Measurements from ENCODE around the gene PCIF1. TPM values are rescaled to one million over a fixed set of nuclear protein-coding genes. Genes with fewer than 3 reads are reported as not detected.

PCIF1 gene
- total RNA-seq, 1 donor from 2014 or later: 42.1 TPM

DNA sequence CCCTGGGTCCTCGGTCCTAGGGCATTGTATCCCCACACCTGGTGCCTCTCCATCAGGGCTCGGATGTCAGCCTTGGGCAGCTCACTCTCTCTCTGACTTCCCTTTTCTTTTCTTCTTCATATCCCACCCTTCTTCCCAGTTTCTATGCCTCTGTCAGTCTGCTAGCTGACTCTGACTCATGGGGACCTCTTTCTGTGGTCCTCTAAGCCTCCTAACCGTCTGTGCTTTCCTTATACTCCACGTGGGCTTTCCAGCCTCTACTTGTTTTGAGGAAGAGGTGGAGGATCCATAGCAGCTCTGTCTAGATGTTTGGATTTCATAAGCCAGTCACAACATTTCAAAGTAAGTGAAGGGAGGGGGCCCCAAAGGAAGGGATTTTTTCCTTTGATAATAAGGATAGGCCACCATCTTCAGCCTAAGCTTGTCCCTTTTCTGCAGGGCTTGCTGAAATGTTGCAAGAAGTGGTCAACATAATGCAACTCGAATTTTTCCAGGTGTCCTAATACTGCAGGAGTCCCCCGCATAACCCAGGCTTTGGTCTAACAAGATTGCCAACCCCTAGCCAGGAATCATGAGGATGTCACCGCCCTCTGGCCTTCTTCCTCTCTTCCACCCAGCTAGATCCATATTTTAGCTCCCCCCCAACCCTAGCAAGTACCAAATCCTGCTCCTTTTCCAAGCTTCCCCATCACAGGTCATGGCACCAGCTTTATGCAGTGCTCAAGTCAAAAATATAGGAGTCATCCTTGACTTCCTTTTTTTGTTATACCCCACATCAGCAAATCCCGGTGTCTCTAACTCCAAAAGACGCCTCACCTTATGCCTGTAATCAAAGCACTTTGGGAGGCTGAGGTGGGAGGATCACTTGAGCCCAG is 13.8 kb upstream of the PCIF1 start:
- DNase-seq (ENCODE audit: extremely low spot score, unreplicated experiment): no peak
- no peaks in the 10 kb centered on the region for H3K27me3 Mint-ChIP-seq (ENCODE audit: unreplicated experiment)

DNA sequence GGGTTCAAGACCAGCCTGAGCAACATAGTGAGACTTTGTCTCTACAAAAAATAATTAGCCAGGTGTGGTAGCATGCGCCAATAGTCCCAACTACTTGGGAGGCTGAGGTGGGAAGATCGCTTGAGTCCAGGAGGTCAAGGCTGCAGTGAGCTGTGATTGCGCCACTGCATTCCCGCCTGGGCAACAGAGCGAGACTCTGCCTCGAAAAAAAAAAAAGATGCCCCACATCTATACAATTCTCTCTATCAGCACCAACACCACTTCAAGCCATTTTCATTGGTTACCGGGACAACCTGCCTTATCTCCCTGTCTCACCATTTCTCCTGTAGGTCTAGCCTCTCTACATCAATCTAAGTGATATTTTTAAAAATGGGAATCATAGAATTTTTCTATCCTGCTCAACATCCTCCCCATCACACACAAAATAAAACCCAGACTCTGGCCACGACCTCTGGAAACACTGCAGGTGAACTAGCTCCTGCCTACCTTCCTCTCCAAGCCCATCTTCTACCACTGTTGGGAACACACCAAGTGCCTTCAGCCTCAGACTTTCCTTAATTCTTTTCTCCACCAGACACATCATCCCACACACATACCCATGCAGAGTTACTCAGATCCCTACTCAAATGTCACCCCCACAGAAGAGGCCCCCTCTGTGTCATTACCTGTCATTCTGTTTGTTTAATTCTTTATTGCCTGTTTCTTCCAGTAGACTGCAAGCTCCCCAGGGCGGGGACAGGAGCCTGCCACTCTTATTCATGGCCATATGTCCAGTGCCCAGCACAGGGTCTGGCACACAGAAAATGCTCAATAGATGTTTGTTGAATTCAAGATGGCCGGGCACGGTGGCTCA is 12.9 kb upstream of the PCIF1 start:
- Mint-ChIP-seq H3K4me3 (ENCODE audit: unreplicated experiment) (no peak overlapping the region), H3K9me3 (ENCODE audit: unreplicated experiment) (no peaks in the 10 kb centered on the region), H3K27me3 (ENCODE audit: unreplicated experiment) (no peaks in the 10 kb centered on the region), H3K36me3 (ENCODE audit: unreplicated experiment) (no peaks in the 10 kb centered on the region), H3K27ac (ENCODE audit: unreplicated experiment) (no peak overlapping the region), H3K4me1 (ENCODE audit: unreplicated experiment) (peaks cover 72% of the 10 kb centered on the region)
- TF ChIP-seq, protein P1, sequence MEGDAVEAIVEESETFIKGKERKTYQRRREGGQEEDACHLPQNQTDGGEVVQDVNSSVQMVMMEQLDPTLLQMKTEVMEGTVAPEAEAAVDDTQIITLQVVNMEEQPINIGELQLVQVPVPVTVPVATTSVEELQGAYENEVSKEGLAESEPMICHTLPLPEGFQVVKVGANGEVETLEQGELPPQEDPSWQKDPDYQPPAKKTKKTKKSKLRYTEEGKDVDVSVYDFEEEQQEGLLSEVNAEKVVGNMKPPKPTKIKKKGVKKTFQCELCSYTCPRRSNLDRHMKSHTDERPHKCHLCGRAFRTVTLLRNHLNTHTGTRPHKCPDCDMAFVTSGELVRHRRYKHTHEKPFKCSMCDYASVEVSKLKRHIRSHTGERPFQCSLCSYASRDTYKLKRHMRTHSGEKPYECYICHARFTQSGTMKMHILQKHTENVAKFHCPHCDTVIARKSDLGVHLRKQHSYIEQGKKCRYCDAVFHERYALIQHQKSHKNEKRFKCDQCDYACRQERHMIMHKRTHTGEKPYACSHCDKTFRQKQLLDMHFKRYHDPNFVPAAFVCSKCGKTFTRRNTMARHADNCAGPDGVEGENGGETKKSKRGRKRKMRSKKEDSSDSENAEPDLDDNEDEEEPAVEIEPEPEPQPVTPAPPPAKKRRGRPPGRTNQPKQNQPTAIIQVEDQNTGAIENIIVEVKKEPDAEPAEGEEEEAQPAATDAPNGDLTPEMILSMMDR (IDR thresholded peaks at IDR 0.05): no peak
- no peak for DNase-seq (ENCODE audit: extremely low spot score, unreplicated experiment)

More for the DNA sequence above, 13.8 kb upstream of the PCIF1 start:
- Mint-ChIP-seq H3K27ac (ENCODE audit: unreplicated experiment) (peak overlapping the region; percentile 85), H3K36me3 (ENCODE audit: unreplicated experiment) (no peaks in the 10 kb centered on the region), H3K4me1 (ENCODE audit: unreplicated experiment) (peaks cover 70% of the 10 kb centered on the region), H3K4me3 (ENCODE audit: unreplicated experiment) (peak overlapping the region; percentile 54), H3K9me3 (ENCODE audit: unreplicated experiment) (no peaks in the 10 kb centered on the region)
- TF ChIP-seq, protein P1 (IDR thresholded peaks at IDR 0.05): no peak

DNA sequence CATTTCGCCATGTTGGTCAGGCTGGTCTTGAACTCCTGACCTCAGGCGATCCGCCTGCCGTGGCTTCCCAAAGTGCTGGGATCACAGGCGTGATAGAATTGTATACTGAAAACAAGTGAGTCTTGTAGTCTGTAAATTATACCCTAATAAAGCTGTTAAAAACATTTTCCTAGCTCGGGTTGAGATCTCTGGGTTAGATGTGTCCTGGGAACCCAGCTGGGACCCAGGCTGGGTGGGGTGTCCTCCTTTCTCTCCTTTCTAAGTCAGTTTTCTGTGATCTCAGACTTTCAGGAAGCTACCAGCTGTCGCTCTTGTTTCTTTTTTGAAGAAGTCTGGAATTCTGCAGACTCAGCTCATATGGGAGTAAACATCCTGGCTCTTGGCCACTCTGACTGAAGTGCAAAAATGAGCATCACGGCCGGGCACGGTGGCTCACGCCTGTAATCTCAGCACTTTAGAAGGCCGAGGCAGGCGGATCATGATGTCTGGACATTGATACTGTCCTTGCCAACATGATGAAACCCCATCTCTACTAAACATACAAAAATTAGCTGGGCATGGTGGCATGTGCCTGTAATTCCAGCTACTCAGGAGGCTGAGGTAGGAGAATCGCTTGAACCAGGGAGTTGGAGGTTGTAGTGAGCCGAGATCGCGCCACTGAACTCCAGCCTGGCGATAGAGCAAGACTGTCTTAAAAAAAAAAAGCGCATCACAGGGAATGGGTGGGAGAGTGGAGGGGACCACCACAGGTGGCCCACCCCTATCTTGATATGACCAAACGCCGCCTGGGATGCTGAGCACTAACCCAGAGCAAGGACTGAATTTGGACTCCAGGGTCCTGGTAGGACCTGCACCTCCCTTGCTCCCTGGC is 9.9 kb upstream of the PCIF1 start:
- H3K4me1 Mint-ChIP-seq (ENCODE audit: unreplicated experiment): peaks cover 53% of the 10 kb centered on the region
- H3K27me3 Mint-ChIP-seq (ENCODE audit: unreplicated experiment): no peaks in the 10 kb centered on the region
- peak overlapping the region; percentile 90 for H3K27ac Mint-ChIP-seq (ENCODE audit: unreplicated experiment)
- no peaks in the 10 kb centered on the region for H3K9me3 Mint-ChIP-seq (ENCODE audit: unreplicated experiment)
- peaks cover 3% of the 10 kb centered on the region for H3K36me3 Mint-ChIP-seq (ENCODE audit: unreplicated experiment)
- DNase-seq (ENCODE audit: extremely low spot score, unreplicated experiment): no peak
- TF ChIP-seq, protein P1 (IDR thresholded peaks at IDR 0.05): no peak
- peak overlapping the region; percentile 50 for H3K4me3 Mint-ChIP-seq (ENCODE audit: unreplicated experiment)

DNA sequence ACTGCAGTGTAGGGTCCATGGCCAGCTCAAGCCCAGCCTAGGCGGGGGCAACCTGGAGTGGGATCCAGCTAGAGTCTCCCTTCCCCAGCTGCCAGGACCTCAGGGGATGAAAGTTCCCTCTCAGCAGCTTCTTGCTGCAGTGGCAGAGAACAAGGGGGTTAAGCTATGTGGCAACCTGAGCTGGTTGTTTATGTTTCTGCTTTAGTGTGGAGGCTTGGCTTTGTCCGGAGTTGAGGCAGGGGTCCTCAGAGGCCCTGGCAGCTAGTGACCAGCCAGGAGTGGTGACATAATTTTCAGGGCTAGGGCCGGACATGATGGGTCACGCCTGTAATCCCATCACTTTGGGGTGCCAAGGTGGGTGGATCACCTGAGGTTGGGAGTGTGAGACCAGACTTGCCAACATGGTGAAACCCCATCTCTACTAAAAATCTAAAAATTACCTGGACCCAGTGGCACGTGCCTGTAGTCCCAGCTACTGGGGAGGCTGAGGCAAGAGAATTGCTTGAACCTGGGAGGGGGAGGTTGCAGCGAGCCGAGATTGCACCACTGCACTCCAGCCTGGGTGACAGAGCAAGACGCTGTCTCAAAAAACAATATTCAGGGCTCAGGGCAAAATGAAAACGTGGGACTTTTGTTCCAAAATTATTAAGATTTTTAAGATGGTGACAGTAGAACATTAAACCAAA is 8.5 kb upstream of the PCIF1 start:
- no peak for DNase-seq (ENCODE audit: extremely low spot score, unreplicated experiment)
- Mint-ChIP-seq H3K36me3 (ENCODE audit: unreplicated experiment) (peaks cover 3% of the 10 kb centered on the region), H3K4me1 (ENCODE audit: unreplicated experiment) (peaks cover 39% of the 10 kb centered on the region), H3K9me3 (ENCODE audit: unreplicated experiment) (no peaks in the 10 kb centered on the region), H3K4me3 (ENCODE audit: unreplicated experiment) (no peak overlapping the region), H3K27ac (ENCODE audit: unreplicated experiment) (peak overlapping the region; percentile 90), H3K27me3 (ENCODE audit: unreplicated experiment) (no peaks in the 10 kb centered on the region)
- TF ChIP-seq, protein P1 (IDR thresholded peaks at IDR 0.05): no peak

Measured in osteocyte (in vitro differentiated cells).